ENCODE results near the gene SYNPO.

SYNPO gene, protein sequence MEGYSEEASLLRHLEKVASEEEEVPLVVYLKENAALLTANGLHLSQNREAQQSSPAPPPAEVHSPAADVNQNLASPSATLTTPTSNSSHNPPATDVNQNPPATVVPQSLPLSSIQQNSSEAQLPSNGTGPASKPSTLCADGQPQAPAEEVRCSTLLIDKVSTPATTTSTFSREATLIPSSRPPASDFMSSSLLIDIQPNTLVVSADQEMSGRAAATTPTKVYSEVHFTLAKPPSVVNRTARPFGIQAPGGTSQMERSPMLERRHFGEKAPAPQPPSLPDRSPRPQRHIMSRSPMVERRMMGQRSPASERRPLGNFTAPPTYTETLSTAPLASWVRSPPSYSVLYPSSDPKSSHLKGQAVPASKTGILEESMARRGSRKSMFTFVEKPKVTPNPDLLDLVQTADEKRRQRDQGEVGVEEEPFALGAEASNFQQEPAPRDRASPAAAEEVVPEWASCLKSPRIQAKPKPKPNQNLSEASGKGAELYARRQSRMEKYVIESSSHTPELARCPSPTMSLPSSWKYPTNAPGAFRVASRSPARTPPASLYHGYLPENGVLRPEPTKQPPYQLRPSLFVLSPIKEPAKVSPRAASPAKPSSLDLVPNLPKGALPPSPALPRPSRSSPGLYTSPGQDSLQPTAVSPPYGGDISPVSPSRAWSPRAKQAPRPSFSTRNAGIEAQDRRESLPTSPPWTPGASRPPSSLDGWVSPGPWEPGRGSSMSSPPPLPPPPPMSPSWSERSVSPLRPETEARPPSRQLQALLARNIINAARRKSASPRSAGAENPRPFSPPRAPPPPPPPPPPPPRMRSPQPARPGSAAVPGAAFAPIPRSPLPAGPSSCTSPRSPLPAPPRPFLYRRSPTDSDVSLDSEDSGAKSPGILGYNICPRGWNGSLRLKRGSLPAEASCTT

DNA sequence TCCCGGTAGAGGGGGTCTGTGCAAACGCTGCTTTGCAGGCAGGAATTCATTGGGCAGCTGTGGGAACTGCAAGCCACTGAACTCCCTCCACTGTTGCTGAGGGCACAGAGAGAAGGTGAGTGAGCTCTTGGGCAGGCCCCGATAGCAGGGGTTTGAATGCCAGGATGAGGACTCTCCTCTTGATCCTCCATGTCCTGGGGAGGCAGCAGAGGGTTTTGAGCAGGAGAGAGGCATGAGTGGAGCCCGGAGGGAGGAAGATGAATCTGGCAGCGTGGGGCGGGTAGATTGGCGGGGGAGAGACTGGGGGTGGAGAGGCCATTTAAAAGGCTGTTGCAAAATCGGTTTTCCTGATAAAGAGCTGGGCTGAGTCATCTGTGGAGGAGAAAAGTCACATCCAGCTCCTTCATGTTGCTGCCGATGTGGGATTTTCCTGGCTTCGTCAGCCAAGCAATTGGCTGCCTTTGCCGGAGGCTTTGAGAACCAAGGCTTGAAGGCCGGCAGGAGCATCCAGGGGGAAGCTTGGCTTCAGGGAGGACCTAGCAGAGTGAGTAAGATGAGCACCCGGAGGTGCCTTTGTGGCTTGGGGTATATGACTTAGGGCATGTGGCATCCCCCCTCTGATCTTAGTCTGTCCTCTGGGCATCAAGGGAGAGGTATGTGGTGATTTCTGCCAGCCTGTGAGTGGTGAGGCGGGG is at the start of gene SYNPO:
Gene SYNPO, plus strand, starts transcription at position 350 of the 695 bp plus-strand sequence. CDS start 7,616 bp downstream, outside the sequence.
- FAIRE-seq = no peak

DNA sequence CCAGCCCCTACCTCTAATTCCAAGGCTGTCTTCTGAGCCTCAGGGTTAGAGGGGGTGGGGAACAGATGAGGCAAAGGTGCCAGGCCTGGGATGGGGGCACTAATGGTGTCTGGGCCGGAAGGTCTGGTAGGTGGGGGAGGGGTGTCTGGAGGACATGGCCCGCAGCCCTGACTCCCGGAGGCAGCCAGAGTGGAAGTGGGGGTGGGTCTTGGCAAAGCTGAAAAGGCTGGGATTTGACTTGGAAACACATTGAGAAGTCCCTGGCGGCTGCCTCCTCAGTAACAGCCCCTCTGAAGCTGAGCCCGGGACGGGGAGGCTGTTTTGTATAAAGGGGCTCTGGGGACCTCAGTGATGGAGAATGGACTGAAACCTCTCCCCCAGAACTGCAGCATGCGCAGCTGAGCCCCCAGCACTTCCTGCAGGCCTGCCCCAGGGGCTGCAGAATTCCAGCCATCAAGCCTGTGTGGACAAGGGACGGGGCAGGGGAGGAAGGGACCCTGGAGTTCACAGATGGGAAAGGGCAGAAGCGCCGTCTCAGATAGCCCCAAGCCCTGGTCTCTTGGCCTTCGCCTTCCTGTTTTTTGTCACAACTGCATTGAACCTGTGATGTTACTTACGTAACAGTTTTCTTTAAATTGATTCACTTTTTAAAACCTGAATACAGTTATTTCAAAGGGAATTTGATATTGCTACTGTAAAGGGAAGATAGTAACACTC is 49.3 kb upstream of the SYNPO start:
- FAIRE-seq = no peak

GRCh38 chr5:150593593-150593992 is 46.9 kb upstream of the SYNPO start:
- FAIRE-seq = no peak

GRCh38 chr5:150593996-150594395 is 46.5 kb upstream of the SYNPO start:
- no peak for FAIRE-seq

- FAIRE-seq = no peak
These were observed 44.9 kb upstream of the SYNPO start for GRCh38 chr5:150595466-150596031.

GRCh38 chr5:150596313-150596712 is 44.1 kb upstream of the SYNPO start:
- FAIRE-seq = no peak

DNA sequence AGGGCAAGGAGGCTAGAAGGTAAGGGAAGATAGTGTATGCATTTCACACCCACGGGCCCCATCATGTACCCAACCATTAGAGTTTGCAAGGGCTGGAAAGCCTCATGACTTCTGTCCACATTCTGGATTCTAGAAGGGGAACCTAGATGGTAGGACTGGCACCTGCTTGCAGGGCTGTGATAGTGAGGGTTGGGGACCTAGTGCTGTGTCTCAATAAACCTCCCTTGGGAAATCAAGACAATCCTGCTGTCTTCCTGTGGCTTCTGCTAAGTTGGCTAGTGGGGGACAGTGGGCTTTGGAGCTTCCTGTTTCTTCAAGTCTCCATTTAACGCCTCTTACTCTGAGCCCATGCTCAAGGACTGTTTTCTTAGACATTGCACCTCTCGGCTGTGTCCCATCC is 43.6 kb upstream of the SYNPO start:
- no peak for FAIRE-seq

GRCh38 chr5:150598006-150598405 is 42.5 kb upstream of the SYNPO start:
- FAIRE-seq = no peak

DNA sequence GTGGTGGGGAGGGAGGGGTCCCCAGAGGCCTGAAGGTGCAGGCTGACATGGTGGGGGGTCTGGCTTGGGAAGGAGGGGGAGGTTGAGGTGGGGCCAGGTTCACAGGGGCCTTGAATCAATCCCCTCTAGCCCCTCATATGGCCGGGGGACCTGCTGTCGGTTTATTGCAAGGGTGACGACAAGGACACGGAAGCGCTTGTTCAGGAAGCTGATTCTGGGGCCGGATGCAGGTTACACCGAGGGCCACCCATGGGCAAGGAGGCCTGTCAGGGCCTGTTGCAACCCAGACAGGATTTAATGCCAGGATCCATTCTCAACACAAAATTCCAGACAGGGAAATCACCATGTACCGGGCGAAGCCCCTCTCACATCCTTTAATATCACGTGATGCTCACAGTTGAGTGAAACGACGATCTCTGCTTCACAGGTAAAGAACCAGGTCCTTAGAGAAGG is 41.6 kb upstream of the SYNPO start:
- no peak for FAIRE-seq

GRCh38 chr5:150599281-150599680 is 41.2 kb upstream of the SYNPO start:
- no peak for FAIRE-seq

DNA sequence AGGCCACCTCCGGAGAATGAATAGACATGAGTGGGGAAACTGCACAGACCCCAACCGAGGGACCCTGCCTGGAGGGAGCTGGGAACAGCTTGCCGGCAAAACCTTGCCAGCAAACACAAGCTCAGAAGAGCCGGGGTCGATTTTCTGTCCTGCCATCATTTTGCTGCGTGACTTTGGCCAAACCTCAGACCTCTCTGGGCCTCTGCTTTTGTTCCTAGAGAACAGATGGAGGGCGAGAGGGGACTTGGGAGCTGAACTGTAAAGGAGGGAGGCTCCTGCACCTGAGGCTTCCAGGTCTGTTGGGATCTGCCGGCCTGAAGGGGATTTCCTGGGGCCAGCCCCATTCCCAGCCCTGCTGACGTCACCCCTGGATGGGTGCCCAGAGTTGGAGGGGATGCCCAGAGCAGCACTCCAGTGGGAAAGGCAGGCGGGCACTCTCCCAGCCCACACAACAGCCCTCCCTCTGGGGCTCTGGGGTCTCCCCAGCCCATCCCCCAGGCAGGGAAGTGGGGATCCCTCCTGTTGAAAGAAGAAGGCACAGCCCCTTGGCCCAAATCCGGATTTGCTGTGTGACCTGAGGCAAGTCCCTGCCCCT is 40.4 kb upstream of the SYNPO start:
- FAIRE-seq = no peak

GRCh38 chr5:150600616-150601490 is 39.6 kb upstream of the SYNPO start:
- FAIRE-seq = no peak

GRCh38 chr5:150601491-150602345 is 38.7 kb upstream of the SYNPO start:
- no peak for FAIRE-seq

DNA sequence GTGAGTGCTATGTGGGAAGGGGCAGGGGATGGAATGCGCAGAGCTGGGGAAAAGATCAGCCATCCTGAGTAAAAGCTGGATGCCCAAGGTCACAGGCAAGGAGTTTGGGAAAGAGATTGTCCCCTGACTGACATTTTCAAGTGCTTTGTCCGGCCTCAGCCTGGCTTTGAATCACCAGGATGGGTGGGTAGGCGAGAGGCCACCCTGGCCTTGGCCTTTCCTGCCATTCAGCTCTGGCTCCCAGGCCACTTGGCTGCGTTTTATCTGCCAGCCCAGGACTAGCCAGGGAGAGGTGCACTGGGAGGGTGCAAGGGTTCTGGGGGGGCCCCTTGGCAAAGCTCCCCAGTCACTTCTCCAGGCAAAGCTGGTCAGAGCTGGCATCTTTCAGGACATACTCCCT is 37.4 kb upstream of the SYNPO start:
- FAIRE-seq = no peak

DNA sequence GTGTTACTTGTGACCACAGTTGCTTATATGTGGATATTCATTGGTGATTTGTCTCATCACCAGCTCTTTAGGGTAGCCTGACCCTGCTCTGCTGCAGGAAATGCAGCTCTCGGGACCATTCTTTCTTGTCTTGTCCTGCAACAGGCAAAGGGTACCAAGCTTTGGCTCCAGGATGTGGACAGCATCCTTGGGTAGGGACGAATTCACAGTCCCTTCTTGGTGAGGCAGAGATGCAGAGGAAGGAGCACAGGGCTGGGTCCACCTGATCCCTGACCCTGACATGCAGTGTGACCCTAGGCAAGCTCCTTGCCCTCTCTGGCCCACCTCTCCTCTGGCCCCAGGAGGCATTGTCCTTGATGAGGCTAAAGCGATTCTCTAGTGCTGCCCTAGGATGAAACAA is 37.0 kb upstream of the SYNPO start:
- no peak for FAIRE-seq

DNA sequence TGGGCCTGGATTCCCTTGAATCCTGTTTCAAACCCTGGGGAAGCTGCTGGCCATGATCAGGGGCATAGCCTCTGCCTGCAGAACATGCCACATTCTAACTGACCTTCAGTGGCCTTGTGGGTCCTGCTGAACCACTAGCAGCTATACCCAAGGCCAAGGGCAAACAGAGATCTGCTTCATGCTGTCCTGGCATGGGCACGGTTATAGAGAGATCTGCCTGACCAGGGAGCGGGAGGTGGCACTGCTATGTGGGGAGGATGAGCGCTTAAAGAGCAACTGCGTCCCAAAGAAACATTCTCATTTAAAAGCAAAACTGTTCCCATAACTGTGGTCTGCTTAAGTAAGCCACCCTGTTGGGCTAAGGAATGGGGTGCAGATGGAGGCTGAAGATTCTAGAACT is 36.5 kb upstream of the SYNPO start:
- FAIRE-seq = no peak

DNA sequence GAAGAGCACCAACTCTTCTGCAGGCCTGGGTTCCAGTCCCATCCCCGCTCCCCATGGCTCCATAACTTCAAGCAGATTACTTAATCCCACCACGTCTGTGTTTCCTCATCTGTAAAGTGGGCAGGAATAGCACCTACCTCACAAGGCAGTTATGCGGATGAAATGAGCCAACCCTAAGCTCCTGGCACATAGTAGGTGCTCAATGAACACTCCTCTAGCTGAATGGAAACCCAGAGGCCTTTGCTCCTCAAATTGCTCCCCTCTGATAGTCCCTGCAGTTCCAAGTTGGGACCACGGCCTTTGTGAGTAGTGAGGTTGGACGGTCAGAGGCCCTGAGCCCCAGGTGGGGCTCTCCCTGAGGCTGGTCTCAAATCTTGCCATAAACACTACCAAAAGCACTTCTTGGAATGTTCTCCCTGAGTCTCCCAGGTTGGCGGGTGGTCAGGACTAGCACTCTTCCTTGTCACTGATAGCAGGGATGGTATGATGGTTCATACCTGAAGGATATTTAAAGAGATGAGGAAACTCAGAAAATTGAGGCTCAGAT is 35.5 kb upstream of the SYNPO start:
- FAIRE-seq = no peak

GRCh38 chr5:150605546-150605945 is 34.9 kb upstream of the SYNPO start:
- FAIRE-seq = no peak

GRCh38 chr5:150606476-150606875 is 34.0 kb upstream of the SYNPO start:
- no peak for FAIRE-seq
